HG02852 (cell line): ENCODE results near the gene OR52A1.
"Not testable (repeated sequence)": the region's sequence is repeated elsewhere in the genome, so short reads cannot be mapped to it uniquely, and the experiment has no call there.

ENCODE experiments used
- ATAC-seq: cut with Tn5 transposase; IDR thresholded peaks from one replicate; pipeline ENCODE4 v1.9.1; 2021; ENCODE audit warnings: mild to moderate bottlenecking, moderate library complexity; ENCODE audit not compliant: unreplicated experiment

The OR52A1 gene

DNA sequence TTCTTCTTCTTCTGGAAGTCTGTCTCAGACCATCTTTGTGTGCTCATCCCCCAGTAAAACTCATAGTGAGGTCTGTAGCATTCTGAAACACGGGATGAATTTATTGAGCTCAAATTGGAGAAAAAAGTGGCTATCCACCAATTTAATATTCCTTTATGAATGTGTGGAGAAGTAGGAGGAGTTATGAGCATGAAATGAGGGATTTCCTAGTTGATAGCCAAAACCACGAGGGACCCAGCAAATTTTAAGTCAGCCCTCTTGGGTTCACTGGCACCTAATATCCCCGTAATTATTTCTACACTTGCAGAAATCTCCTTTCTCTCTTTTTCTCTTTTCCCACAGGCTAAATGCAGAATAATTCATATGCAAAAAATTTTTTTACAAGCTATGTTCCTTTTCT, at the start of gene OR52A1:
Gene OR52A1 (minus strand): TSS at position 101 of the 400 bp plus-strand sequence. CDS start 2,388 bp downstream, outside the sequence.
- ATAC-seq = no peak

DNA sequence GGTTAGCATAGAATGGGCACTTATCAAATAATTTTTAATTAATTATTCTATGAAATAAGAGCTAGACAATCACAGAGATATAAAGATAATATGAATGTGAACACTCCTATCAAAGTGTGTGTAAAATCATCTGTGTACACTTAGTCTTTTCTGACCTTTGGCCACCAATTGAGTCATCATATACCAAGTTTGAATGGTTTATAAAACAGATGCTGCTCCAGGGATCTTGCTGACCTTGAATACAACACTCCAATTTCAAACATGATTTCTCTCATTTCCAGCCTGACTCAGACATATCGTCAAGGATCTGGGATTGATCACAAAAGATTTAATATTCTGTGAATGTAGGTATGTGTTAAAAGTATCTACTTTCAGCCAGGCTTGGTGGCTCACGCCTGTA, 48.8 kb upstream of the OR52A1 start:
- no peak for ATAC-seq

DNA sequence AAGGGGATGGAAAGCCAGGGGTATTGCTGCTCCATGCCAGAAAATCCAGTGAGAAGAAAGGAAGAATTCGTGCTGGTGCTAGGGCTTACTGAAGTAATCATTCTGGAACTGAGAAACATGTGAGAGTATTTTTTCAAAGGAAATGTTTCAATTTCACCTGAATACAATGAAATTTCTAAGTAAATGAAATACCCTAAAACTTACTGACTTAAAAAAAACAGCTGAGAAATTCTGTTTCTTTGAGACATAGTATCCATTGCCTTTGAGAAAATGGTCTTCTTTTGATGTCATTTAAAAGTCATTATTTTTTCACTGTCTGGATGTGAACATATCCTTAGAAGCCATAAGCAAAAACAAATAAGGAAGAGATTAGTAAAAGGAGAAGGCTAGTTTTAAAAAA, 46.0 kb upstream of the OR52A1 start, which contains the start of gene OR51V1:
Gene OR51V1 (minus strand): TSS at position 101 of the 400 bp plus-strand sequence. CDS start 0 bp downstream, at position 101.
- ATAC-seq = no peak

DNA sequence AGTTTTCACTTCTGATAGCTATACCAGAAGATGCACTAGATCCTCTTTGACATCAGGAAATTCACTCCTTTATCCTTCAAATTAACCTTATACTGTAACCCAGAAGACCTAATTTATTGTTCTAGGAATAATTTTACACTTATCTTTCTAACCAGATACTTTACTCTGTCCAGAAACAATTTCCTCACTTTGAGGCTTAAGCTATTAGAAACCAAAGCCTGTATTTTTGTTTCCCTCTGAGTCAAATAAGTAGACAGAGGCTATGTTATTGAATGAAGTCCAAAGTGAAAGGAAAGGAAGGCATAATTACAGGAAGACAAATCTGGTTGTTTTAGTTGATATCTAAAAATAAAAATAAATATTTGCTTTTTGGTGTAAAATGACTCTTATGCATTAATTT, 43.7 kb upstream of the OR52A1 start:
- ATAC-seq = no peak

DNA sequence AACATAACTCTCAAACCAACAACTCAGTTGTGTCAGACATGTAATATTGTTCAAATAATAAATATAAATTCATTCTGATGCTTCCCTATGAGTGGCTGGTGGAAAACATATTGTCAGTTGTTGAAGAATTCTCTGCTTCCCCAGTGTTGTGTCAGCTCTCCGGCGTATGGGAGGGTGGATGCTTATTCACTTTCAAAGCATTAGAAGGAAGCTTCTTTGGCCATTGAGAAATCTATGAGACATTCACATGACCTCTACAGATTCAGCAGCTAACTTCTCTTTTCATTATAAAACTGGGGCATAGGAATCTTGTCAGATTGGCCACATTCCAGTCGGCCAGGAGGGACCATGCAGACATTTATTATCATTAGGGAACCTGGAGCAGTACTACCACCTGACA, 43.0 kb upstream of the OR52A1 start:
- ATAC-seq = no peak

DNA sequence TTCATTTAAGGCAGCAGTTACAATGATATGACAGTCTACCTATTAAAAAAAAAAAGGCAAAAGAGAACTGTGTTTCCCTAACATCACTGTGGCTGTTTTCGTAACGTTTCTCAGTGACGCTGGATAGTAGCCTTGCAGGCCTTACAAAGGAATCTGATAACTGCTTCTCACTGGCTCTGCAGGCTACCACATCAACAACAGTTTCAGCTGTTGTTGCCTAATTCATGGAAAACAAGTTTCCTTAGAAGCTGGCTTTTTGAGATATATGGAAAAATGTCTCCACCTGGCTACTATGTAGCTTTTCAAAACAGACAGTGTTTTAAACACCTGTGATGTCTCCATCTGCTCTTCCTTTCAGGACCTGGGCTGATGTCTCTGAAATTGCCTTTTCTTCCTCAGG, 42.2 kb upstream of the OR52A1 start:
- no peak for ATAC-seq

DNA sequence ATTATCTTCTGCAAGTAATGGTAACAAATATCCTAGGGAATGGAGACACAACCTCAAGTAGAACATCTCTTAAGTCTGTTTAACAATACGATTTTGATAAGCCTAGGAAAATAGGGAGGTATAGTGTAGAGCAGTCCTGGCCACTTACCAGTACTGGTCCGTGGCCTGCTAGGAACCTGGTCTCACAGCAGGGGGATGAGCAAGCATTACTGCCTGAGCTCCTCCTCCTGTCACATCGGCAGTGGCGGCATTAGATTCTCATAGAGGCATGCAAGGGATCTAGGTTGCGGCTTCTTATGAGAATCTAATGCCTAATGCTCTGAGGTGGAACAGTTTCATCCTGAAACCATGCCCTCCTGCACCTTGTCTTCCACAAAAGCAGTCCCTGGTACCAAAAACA, 41.5 kb upstream of the OR52A1 start:
- ATAC-seq = no peak

DNA sequence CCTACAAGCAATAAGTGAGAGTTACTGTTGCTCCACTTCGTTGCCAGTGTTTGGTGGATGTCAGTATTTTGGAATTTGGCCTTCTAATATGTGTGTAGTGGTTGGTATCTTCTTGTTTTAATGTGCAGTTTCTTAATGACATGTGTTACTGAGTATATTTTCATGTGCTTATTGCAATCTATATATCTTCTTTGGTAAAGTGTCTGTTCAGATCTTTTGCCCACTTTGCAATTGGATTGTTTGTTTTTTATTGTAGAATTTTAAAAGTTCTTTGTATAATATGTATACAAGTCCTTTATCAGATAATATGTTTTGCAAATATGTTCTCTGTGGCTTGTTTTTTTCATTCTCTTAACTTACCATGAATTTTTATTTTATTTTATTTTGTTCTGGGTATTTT, 38.2 kb upstream of the OR52A1 start:
- no peak for ATAC-seq

DNA sequence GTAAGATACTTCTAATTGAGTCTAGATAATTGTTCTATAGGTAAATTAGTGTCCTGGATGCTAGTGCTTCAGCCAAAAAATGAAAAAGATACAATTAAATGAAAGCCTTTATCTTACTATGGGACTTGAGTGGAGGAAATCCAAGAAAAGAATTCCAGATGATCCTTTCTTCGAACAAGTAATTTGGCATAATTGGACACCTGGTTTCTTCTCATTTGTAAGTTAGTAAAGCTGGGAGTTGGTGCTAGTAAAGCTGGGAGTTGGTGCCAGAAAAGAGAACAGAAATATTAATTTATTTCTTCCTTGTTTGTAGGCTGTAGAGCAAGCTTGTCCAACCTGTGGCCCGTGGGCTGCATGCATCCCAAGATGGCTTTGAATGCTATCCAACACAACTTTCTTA, 33.6 kb upstream of the OR52A1 start:
- no peak for ATAC-seq

DNA sequence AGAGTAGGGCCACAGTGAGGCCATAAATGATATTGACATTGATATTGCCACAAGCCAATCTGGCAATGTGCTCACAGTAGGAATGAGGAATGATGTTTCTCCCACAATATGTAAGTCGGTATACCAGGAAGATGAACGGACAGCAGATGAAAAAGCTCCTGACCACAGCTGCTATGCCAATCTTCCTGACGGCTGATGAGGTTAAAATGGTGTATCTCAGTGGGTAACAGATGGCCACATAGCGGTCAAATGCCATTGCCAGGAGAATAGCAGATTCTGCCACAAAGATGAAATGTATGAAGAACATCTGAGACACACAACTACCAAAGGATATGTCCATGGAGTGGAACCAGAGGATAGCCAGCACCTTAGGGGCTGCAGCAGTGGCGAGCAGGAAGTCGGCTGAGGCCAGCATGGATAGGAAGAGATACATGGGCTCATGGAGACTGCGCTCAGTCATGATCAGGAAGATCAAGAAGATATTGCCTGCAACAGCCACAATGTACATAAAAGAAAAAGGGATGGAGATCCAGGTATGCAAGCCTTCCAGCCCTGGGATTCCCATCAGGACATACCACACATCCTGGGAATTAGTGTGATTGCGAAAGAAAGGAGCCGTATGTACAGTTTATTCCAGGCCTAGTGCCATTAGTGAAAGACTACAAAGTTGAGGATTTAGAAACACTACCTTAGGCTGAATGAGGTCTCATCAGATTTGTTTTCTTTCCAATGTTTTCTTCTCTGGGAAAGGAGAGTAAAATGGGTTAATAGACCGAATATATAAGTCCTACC, 23.7 kb upstream of the OR52A1 start:
- ATAC-seq = no peak

DNA sequence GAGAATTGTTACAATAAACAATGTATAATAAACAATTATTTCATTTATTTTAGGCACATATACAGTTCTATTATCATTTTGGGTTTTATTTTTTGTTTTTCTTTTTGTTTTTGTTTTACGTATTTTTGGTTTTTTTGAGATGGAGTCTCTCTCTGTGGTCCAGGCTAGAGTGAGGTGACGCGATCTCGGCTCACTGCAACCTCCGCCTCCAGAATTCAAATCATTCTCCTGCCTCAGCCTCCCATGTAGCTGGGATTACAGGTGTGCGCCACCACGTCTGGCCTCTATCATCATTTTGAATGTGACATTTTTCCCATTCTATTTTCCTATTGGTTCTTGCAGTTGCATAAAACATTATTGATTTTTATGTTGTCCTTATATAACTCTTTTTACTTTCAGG, 20.4 kb upstream of the OR52A1 start:
- no peak for ATAC-seq

DNA sequence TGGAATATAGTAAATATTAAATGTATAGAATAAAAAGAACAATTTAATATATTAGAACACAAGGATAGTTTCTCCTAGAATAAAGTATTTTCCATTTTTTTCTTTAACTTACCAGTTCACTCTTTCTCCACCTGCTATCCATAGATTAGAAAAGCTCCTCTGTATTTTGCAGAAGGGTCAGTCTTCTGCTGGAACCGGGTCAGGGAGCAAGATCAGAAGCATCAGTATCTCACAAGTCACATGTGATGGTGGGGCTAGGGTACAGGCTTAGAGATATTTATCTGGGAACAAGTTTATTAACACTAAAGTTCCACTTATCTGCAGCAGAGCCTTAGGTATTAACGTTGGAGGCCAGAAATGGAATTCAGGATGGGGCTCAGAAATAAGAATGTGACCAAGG, 17.3 kb upstream of the OR52A1 start:
- no peak for ATAC-seq

DNA sequence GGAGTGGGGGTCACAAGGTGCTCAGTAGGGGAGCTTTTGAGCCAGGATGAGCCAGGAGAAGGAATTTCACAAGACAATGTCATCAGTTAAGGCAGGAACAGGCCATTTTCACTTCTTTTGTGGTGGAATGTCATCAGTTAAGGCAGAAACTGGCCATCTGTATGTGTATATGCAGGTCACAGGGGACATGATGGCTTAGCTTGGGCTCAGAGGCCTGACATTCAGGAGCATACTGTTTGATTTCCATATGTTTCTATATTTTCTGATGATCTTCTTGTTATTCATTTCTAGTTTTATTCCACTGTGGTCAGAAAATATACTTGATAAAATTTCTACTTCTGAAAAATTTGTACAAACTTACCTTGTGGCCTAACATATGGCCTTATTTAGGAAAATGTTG, 11.3 kb upstream of the OR52A1 start:
- ATAC-seq = not testable (repeated sequence)

DNA sequence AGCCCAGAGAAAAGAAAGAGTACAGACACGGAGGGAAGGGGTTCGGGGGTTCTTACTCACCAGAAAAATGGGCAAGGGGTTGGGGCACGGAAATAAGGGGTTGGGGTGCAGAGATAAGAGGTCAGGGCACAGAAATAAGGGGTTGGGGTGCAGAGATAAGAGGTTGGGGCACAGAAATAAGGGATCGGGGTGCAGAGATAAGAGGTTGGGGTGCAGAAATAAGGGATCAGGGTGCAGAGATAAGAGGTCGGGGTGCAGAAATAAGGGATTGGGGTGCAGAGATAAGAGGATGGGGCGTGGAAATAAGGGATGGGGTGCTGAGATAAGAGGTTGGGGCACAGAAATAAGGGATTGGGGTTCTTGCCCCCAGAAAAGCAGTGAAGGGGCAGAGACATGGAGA, 10.2 kb upstream of the OR52A1 start:
- ATAC-seq = not testable (repeated sequence)

DNA sequence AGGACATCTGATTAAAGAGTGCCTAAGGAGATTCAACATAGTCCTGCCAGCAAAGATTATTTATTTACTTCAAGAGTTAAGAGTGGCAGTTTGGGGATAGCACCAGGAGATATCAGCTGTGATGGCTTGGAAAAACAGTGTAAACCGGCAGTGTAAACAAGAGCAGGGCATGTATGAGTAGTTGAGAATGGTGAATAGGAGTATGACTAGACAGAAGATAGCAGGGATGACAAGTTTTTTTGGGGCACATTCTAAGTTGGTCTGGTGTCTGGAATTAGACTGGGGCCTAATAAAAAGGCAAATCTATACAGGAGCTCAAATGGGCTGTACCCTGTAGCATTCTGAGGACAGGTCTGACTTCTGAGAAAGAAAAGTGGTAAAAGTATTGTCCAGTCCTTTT, 6.5 kb upstream of the OR52A1 start:
- ATAC-seq = not testable (repeated sequence)

DNA sequence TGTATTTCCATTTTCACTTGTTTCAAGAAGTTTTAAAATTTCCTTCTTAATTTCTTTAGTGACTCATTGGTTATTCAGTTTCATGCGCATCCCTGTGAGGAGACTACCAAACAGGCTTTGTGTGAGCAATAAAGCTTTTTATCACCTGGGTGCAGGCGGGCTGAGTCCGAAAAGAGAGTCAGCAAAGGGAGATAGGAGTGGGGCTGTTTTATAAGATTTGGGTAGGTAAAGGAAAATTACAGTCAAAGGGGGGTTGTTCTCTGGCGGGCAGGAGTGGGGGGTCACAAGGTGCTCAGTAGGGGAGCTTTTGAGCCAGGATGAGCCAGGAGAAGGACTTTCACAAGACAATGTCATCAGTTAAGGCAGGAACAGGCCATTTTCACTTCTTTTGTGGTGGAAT, 5.7 kb upstream of the OR52A1 start:
- not testable (repeated sequence) for ATAC-seq

DNA sequence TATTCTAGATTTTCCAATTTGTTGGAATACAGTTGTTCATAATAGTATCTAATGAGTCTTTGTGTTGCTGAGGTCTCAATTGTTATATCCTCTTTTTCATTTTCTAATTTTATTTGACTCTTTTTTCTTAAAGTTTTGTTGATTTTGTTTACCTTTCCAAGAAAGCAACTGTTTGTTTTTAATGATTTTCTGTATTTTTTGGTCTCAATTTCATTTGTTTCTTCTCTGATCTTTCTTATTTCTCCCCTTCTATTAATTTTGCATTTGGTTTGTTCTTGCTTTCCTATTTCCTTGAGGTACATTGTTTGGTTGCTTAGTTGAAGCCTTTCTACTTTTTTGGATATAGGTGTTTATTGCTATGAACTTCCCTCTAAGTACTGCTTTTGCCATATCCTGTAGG, 5.2 kb upstream of the OR52A1 start:
- no peak for ATAC-seq

DNA sequence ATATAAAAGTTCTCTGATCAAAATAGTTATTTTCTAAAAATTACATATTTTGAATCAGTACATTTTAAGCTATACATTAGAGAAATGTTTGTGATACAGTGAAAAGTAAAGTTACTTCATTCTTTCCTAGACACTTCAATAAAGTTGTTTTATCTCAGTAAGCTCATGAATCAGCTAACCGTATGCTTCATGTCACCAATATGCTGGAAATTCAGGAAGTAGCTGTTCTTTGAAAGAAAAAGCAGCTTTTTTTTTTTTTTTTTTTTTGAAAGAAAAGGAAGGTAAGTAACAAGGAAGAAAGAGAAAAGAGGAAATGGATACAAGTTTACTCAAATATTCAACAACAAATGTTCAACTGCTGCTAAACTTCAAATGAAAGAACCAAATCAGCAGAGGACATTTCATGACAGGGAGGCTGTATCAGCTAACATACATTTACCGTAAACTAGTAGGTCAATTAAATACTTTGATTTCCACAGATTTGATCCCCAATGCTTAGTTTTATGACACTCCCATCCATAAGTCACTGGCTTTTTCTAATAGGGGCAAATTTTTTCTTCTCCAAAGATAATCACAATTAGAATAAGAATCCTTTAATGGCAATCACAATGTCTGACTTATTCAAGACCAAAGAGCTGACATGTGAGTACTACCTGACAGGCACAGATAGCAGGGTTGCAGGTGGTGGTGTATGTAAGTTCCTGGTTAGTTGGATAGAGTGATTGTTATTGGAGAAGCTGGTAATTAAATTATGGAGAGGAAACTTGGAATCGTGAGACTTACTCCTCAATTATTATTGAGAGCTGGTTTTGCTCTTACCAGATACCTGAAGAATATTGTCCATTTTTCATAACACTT, 754 bp downstream of the OR52A1 start:
- no peak for ATAC-seq

DNA sequence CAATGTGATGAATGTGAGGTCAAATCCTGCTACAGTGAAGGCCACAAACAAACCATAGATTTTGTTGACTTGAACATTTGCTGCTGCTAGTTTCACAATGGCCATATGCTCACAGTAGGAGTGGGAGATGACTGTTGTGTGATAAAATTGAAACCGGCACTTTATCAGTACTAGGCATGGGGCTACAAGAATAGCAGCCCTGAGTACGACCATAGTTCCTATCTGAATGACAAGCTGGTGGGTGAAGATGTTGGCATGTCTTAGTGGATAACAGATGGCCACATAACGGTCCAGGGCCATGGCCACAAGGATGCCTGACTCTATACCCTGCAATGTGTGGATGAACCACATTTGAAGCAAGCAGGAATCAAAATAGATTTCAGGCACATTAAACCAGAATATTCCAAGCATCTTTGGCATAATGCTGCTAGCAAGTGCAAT, 2.8 kb downstream of the OR52A1 start:
- no peak for ATAC-seq

DNA sequence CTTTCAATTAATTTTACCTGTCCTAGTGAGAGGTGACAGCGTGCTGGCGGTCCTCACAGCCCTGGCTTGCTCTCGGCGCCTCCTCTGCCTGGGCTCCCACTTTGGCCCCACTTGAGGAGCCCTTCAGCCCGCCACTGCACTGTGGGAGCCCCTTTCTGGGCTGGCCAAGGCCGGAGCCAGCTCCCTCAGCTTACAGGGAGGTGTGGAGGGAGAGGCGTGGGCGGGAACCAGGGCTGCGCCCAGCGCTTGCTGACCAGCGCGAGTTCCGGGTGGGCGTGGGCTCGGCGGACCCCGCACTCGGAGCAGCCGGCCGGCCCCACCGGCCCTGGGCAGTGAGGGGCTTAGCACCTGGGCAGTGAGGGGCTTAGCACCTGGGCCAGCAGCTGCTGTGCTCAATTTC, 10.4 kb downstream of the OR52A1 start:
- not testable (repeated sequence) for ATAC-seq

DNA sequence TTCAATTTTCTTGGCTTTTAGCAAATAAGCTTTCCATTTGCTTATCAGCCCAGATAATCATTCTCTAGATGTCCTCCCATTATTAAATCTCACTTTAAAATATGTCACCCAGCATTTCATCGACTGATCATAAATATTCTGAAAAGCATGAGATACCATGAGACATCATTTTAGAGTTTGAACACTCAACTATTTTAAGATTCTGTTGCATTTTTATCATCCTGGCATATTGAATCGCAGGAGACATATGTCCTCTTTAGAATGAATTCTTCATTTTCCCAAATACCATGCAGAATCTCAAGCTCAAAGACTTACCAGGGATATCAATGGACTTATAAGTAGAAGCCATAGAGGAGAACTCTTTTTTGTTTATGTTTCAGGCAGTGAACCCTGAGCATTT, 16.6 kb downstream of the OR52A1 start, which contains the start of gene OR52A5:
Gene OR52A5 (minus strand): TSS at position 361 of the 400 bp plus-strand sequence. CDS start 5,714 bp downstream, outside the sequence.
- ATAC-seq = no peak

DNA sequence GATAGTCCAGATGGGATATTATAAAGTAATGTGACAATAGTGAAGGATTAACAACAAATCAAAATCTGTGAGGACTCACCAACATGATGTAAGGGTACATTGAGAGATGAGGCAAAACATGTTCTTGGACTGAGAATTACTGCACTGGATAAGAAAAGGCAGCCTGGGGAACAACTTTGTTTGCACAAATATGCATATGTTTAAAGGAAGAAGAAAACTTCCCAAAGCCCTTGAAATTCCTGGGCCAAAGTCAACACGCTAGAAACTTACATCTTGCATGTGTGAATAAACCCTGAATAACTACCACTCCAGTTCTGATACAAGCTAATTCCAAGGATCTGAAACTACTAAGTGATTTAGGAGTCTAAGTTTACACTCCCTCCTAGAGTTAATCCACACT, 17.5 kb downstream of the OR52A1 start:
- no peak for ATAC-seq
